HepG2 (cell line): ENCODE results near the gene U2AF1L4. TPM values are rescaled to one million over a fixed set of nuclear protein-coding genes. Genes with fewer than 3 reads are reported as not detected.

Experiments used
- ARHGAP35 ChIP-seq: sonication (generic); formaldehyde crosslinking; IDR thresholded peaks from 2 replicates; pipeline ENCODE4 v1.9.0; 2022; ENCODE audit warnings: mild to moderate bottlenecking, inconsistent platforms, moderate library complexity, missing genetic modification reagents, borderline replicate concordance
- EED ChIP-seq: sonication (generic); formaldehyde crosslinking; IDR thresholded peaks from 2 replicates; pipeline ENCODE4 v1.5.0; 2020; ENCODE audit warnings: mild to moderate bottlenecking, missing genetic modification reagents
- FLYWCH1 ChIP-seq: sonication (generic); formaldehyde crosslinking; IDR thresholded peaks from 2 replicates; pipeline ENCODE4 v1.8.1; 2023; ENCODE audit warnings: mild to moderate bottlenecking, missing genetic modification reagents
- HNRNPL ChIP-seq: fragments of 200-400 bp; formaldehyde crosslinking; IDR thresholded peaks from 2 replicates; pipeline ENCODE4 v1.6.1; 2017; ENCODE audit warnings: mild to moderate bottlenecking, low read depth, low read length
- HNRNPUL1 ChIP-seq: fragments of 200-400 bp; formaldehyde crosslinking; IDR thresholded peaks from 2 replicates; pipeline ENCODE4 v1.6.1; 2017; ENCODE audit warnings: low read depth, mild to moderate bottlenecking, low read length, moderate library complexity
- STAG1 ChIP-seq: sonication (generic); formaldehyde crosslinking; IDR thresholded peaks from 2 replicates; pipeline ENCODE4 v1.4.0; 2020; ENCODE audit warnings: missing genetic modification reagents
- ZFP36L1 ChIP-seq: sonication (generic); formaldehyde crosslinking; IDR thresholded peaks from 2 replicates; pipeline ENCODE4 v1.8.0; 2022; ENCODE audit warnings: mild to moderate bottlenecking, missing genetic modification reagents, moderate library complexity
- ZNF12 ChIP-seq: sonication (generic); formaldehyde crosslinking; IDR thresholded peaks from 2 replicates; pipeline ENCODE4 v1.5.0; 2020; ENCODE audit warnings: missing genetic modification reagents
- ZNF263 ChIP-seq: sonication (generic); formaldehyde crosslinking; IDR thresholded peaks from 2 replicates; pipeline ENCODE4 v1.4.0; 2020; ENCODE audit warnings: missing genetic modification reagents
- ZNF749 ChIP-seq: sonication (generic); formaldehyde crosslinking; IDR thresholded peaks from 2 replicates; pipeline ENCODE4 v1.8.0; 2022; ENCODE audit warnings: mild to moderate bottlenecking, missing genetic modification reagents, moderate library complexity, borderline replicate concordance
- ZNF839 ChIP-seq: sonication (generic); formaldehyde crosslinking; IDR thresholded peaks from 2 replicates; pipeline ENCODE4 v1.4.0; 2020; ENCODE audit warnings: missing genetic modification reagents, mild to moderate bottlenecking, borderline replicate concordance
- polyA plus RNA-seq, 8 experiments: library from polyadenylated mRNA; depleted of rRNA in 3 of 8; stranded (reverse) in 7 of 8; unstranded in 1 of 8; fragments of >200 nt; fragmentation: Illumina TruSeq in 4 of 8; extraction: Trizol in 4 of 8; gene quantifications; 2 replicates each; pipeline versions ENCODE4 v1.2.1 to v1.2.3, GENCODE V29; 2011 to 2016; ENCODE audit warnings: low read depth in 4 of 8, missing spikeins in 1 of 8, mixed read lengths in 1 of 8; ENCODE audit not compliant: insufficient read depth in 1 of 8
- total RNA-seq, 5 experiments: library from RNA; depleted of rRNA; stranded (reverse); fragments of >200 nt; fragmentation: Illumina TruSeq; extraction: Trizol; gene quantifications; 2 replicates each; pipeline ENCODE4 v1.2.3, GENCODE V29; 2016; ENCODE audit warnings: low read depth in 1 of 5
- TF ChIP-seq, protein P1 (sequence below): sonication (generic); formaldehyde crosslinking; IDR thresholded peaks from 2 replicates; pipeline ENCODE4 v1.9.0; 2022; ENCODE audit warnings: missing genetic modification reagents, mild to moderate bottlenecking, borderline replicate concordance
- TF ChIP-seq, protein P2 (sequence below): sonication (generic); formaldehyde crosslinking; IDR thresholded peaks from 2 replicates; pipeline ENCODE4 v1.4.0; 2020; ENCODE audit warnings: missing genetic modification reagents
- TF ChIP-seq, protein P3 (sequence below): sonication (generic); formaldehyde crosslinking; IDR thresholded peaks from 2 replicates; pipeline ENCODE4 v1.5.1; 2020; ENCODE audit warnings: mild to moderate bottlenecking, missing genetic modification reagents, moderate library complexity
- TF ChIP-seq, protein P4 (sequence below): sonication (generic); formaldehyde crosslinking; IDR thresholded peaks from 2 replicates; pipeline ENCODE4 v1.8.1; 2023; ENCODE audit warnings: missing genetic modification reagents, inconsistent platforms, borderline replicate concordance
- TF ChIP-seq, protein P5 (sequence below): sonication (generic); formaldehyde crosslinking; IDR thresholded peaks from 2 replicates; pipeline ENCODE4 v1.9.0; 2021; ENCODE audit warnings: missing genetic modification reagents, mild to moderate bottlenecking, borderline replicate concordance

U2AF1L4 gene
- total and polyA plus RNA-seq, 2 of the 13 experiments (the other 11 are each of a cell fraction or from before 2014, with no cell fraction given): 7.9 to 15.4 TPM

DNA sequence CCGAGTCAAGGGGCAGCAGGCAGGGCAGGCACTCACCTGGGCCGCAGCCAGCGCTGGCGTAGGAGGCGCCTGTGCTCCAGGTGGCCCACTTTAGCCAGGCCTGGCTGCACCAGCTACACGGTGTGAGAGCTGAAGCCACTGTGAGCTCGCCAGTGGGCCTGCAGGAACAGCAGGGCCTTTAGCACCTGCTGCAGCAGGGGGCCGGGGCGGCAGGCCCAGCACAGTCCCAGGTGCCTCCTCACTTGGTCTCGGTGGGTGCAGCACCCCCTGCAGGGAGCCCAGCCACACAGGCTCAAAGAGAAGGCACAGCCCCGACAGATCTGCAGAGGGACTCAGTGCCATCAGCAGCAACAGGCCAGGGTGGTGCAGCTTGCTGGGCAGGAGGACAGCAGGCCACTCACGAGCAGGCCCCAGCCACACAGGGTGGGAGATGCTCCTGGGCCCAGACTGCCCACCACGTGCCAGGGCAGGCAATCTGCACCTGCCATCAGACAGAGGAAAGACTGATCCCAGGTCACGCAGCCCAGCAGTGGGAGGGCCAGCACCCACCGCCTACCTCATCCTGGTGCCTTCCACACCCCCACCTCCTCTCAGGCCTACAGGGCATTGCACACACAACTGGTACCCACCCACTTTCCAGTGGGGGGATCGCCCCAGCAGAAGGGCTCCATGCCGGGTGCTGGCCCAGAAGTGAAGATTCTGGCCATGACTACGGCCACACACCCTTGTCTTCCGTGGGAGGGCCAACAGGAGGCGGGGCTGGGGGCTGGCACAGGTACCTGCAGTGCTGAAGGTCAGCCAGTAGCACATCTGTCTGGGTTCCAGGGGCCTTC, 46.0 kb upstream of the U2AF1L4 start (continued):
- TF ChIP-seq, protein P1, sequence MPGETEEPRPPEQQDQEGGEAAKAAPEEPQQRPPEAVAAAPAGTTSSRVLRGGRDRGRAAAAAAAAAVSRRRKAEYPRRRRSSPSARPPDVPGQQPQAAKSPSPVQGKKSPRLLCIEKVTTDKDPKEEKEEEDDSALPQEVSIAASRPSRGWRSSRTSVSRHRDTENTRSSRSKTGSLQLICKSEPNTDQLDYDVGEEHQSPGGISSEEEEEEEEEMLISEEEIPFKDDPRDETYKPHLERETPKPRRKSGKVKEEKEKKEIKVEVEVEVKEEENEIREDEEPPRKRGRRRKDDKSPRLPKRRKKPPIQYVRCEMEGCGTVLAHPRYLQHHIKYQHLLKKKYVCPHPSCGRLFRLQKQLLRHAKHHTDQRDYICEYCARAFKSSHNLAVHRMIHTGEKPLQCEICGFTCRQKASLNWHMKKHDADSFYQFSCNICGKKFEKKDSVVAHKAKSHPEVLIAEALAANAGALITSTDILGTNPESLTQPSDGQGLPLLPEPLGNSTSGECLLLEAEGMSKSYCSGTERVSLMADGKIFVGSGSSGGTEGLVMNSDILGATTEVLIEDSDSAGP (CRISPR knock-in tag): peak; percentile 79; the same call in 1 of the 2 replicates
- TF ChIP-seq, protein P2, sequence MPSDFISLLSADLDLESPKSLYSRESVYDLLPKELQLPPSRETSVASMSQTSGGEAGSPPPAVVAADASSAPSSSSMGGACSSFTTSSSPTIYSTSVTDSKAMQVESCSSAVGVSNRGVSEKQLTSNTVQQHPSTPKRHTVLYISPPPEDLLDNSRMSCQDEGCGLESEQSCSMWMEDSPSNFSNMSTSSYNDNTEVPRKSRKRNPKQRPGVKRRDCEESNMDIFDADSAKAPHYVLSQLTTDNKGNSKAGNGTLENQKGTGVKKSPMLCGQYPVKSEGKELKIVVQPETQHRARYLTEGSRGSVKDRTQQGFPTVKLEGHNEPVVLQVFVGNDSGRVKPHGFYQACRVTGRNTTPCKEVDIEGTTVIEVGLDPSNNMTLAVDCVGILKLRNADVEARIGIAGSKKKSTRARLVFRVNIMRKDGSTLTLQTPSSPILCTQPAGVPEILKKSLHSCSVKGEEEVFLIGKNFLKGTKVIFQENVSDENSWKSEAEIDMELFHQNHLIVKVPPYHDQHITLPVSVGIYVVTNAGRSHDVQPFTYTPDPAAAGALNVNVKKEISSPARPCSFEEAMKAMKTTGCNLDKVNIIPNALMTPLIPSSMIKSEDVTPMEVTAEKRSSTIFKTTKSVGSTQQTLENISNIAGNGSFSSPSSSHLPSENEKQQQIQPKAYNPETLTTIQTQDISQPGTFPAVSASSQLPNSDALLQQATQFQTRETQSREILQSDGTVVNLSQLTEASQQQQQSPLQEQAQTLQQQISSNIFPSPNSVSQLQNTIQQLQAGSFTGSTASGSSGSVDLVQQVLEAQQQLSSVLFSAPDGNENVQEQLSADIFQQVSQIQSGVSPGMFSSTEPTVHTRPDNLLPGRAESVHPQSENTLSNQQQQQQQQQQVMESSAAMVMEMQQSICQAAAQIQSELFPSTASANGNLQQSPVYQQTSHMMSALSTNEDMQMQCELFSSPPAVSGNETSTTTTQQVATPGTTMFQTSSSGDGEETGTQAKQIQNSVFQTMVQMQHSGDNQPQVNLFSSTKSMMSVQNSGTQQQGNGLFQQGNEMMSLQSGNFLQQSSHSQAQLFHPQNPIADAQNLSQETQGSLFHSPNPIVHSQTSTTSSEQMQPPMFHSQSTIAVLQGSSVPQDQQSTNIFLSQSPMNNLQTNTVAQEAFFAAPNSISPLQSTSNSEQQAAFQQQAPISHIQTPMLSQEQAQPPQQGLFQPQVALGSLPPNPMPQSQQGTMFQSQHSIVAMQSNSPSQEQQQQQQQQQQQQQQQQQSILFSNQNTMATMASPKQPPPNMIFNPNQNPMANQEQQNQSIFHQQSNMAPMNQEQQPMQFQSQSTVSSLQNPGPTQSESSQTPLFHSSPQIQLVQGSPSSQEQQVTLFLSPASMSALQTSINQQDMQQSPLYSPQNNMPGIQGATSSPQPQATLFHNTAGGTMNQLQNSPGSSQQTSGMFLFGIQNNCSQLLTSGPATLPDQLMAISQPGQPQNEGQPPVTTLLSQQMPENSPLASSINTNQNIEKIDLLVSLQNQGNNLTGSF (CRISPR knock-in tag): no peak
- no peak for TF ChIP-seq ZNF839
- TF ChIP-seq, protein P3, sequence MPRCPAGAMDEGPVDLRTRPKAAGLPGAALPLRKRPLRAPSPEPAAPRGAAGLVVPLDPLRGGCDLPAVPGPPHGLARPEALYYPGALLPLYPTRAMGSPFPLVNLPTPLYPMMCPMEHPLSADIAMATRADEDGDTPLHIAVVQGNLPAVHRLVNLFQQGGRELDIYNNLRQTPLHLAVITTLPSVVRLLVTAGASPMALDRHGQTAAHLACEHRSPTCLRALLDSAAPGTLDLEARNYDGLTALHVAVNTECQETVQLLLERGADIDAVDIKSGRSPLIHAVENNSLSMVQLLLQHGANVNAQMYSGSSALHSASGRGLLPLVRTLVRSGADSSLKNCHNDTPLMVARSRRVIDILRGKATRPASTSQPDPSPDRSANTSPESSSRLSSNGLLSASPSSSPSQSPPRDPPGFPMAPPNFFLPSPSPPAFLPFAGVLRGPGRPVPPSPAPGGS: 0 out of 2 replicates have a peak, but pooled peaks have one; percentile 41
- no peak for TF ChIP-seq HNRNPUL1
- TF ChIP-seq, protein P4, sequence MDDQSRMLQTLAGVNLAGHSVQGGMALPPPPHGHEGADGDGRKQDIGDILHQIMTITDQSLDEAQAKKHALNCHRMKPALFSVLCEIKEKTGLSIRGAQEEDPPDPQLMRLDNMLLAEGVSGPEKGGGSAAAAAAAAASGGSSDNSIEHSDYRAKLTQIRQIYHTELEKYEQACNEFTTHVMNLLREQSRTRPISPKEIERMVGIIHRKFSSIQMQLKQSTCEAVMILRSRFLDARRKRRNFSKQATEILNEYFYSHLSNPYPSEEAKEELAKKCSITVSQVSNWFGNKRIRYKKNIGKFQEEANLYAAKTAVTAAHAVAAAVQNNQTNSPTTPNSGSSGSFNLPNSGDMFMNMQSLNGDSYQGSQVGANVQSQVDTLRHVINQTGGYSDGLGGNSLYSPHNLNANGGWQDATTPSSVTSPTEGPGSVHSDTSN (CRISPR knock-in tag): no peak
- no peak for TF ChIP-seq ZFP36L1 (CRISPR knock-in tag)
- TF ChIP-seq ZNF749: no peak
- TF ChIP-seq EED (CRISPR knock-in tag): 0 out of 2 replicates have a peak, but pooled peaks have one; percentile 58
- no peak for TF ChIP-seq ZNF12 (CRISPR knock-in tag)
- TF ChIP-seq STAG1: peak; percentile 72
- no peak for TF ChIP-seq FLYWCH1 (CRISPR knock-in tag)
- TF ChIP-seq ZNF263 (CRISPR knock-in tag): peak; percentile 61; the same call in 1 of the 2 replicates
- TF ChIP-seq, protein P5, sequence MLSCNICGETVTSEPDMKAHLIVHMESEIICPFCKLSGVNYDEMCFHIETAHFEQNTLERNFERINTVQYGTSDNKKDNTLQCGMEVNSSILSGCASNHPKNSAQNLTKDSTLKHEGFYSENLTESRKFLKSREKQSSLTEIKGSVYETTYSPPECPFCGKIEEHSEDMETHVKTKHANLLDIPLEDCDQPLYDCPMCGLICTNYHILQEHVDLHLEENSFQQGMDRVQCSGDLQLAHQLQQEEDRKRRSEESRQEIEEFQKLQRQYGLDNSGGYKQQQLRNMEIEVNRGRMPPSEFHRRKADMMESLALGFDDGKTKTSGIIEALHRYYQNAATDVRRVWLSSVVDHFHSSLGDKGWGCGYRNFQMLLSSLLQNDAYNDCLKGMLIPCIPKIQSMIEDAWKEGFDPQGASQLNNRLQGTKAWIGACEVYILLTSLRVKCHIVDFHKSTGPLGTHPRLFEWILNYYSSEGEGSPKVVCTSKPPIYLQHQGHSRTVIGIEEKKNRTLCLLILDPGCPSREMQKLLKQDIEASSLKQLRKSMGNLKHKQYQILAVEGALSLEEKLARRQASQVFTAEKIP (CRISPR knock-in tag): no peak
- no peak for TF ChIP-seq HNRNPL
- TF ChIP-seq ARHGAP35: no peak
